Measurements from ENCODE around the gene CCDC127.
"Not testable (repeated sequence)": the region's sequence is repeated elsewhere in the genome, so short reads cannot be mapped to it uniquely, and the experiment has no call there.

The CCDC127 gene

DNA sequence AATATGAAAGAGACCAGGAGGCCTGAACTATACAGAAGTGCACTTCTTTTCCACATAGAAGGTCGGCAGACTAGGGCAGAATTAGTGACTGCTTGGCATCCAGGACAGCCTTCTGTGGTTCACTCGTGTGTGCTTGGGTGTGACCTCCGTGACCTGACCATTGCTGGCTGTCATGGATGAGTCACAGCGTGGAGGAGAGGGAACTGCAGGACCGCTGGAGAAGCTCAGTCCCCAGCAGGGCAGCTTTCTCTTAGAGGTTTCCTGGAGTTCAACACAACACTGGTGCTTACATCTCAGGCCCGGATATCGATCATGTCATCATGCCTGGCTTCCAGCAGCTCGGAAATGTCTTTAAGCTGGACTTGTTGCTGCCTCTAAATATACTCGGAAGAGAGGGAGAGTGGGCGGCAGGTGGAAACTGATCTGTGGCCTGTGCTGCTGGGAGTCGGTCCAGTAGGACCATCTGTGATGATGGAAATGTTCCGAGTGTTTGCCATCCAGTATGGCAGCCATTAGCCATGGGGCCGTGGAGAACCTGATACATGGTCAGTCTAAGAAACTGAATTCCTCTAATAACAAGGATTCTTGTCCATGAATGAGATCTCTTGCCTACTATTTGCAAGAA lies 23.2 kb upstream of the CCDC127 start:
- H3K4me1 ChIP-seq (ENCODE audit: insufficient read depth, low read length); H3K27ac ChIP-seq (ENCODE audit: low read length); ATAC-seq (ENCODE audit: insufficient read depth, low read depth); H3K9me3 ChIP-seq (ENCODE audit: insufficient read depth, low read length, severe bottlenecking); H3K27me3 ChIP-seq (ENCODE audit: insufficient read depth, low read length, poor library complexity); H3K79me2 ChIP-seq (ENCODE audit: insufficient read depth, low read length); H3K4me2 ChIP-seq (ENCODE audit: insufficient read depth, low read length); H2AFZ ChIP-seq (ENCODE audit: low read depth, low read length); H4K20me1 ChIP-seq (ENCODE audit: insufficient read depth, low read length); DNase-seq; H3K4me3 ChIP-seq (ENCODE audit: low read depth in 1 of 2, low read length in 2 of 2); H3K9ac ChIP-seq (ENCODE audit: low read depth, low read length): not testable (repeated sequence)
- H3K36me3 ChIP-seq (ENCODE audit: insufficient read depth, low read length) = peaks cover 71% of the 10 kb centered on the region

DNA sequence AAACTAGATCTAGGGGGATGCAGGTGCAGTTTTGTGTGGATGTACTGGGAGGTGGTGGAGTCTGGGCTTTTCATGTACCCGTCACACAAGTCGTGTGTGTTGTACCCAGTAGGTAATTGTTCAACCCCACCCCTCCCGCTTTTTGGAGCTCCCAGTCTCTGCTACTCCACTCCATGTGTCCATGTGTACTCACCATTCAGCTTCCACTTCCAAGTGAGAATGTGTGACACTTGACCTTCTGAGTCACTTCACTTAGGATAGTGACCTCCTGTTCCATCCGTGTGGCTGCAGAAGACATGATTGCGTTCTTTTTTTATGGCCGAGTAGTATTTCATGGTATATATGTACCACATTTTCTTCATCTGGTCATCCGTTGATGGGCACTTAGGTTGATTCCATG lies 22.6 kb upstream of the CCDC127 start:
- not testable (repeated sequence) for H3K27me3 ChIP-seq (ENCODE audit: insufficient read depth, low read length, poor library complexity); H3K4me1 ChIP-seq (ENCODE audit: insufficient read depth, low read length); H3K4me3 ChIP-seq (ENCODE audit: low read depth in 1 of 2, low read length in 2 of 2); DNase-seq; H3K9ac ChIP-seq (ENCODE audit: low read depth, low read length); H3K27ac ChIP-seq (ENCODE audit: low read length); H4K20me1 ChIP-seq (ENCODE audit: insufficient read depth, low read length); H3K9me3 ChIP-seq (ENCODE audit: insufficient read depth, low read length, severe bottlenecking); H3K79me2 ChIP-seq (ENCODE audit: insufficient read depth, low read length); H2AFZ ChIP-seq (ENCODE audit: low read depth, low read length); H3K4me2 ChIP-seq (ENCODE audit: insufficient read depth, low read length); ATAC-seq (ENCODE audit: insufficient read depth, low read depth)
- H3K36me3 ChIP-seq (ENCODE audit: insufficient read depth, low read length) = peaks cover 71% of the 10 kb centered on the region

DNA sequence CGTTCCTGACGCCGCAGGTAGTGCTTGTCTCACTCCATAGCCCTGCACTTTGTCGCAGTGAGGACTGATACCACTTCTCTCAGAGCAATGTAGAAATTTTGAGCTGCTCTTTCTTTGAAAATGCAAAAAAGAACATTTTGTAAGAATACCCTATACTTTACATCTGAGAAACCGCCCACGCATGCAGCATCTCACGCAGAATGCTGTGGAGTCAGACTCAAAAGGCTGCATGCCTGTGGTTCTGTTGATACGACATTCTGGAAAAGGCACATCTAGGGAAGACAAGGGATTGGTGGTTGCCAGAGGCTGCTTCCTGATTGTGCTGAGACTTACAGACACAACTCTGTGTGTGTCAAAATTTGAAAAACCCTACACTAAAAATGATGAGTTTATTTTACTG lies 20.0 kb upstream of the CCDC127 start:
- not testable (repeated sequence) for H4K20me1 ChIP-seq (ENCODE audit: insufficient read depth, low read length); H3K4me2 ChIP-seq (ENCODE audit: insufficient read depth, low read length); H3K9me3 ChIP-seq (ENCODE audit: insufficient read depth, low read length, severe bottlenecking); ATAC-seq (ENCODE audit: insufficient read depth, low read depth); H3K27me3 ChIP-seq (ENCODE audit: insufficient read depth, low read length, poor library complexity); H3K4me3 ChIP-seq (ENCODE audit: low read depth in 1 of 2, low read length in 2 of 2); H3K9ac ChIP-seq (ENCODE audit: low read depth, low read length); H3K79me2 ChIP-seq (ENCODE audit: insufficient read depth, low read length); H3K4me1 ChIP-seq (ENCODE audit: insufficient read depth, low read length); H2AFZ ChIP-seq (ENCODE audit: low read depth, low read length); DNase-seq; H3K27ac ChIP-seq (ENCODE audit: low read length)
- H3K36me3 ChIP-seq (ENCODE audit: insufficient read depth, low read length) = peaks cover 83% of the 10 kb centered on the region

DNA sequence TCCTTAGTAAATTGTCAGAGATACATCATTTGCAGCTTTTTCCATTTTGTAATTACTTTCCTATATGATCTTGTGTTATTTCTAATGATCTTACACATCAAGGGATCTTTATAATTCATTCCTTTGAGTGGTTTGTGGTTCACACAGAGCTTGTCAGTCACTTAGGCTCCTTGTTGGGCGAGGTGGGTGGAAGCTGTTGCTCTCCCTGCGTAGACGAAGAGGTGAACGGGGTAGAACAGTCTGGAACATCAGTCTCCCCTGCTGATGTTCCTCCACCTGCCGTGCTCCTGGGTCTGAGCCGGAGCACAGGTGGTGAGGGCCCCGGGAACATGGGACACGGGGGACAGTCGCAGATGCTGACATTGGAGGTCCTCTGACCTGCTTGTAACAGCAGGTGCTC lies 17.6 kb upstream of the CCDC127 start:
- not testable (repeated sequence) for H2AFZ ChIP-seq (ENCODE audit: low read depth, low read length)

DNA sequence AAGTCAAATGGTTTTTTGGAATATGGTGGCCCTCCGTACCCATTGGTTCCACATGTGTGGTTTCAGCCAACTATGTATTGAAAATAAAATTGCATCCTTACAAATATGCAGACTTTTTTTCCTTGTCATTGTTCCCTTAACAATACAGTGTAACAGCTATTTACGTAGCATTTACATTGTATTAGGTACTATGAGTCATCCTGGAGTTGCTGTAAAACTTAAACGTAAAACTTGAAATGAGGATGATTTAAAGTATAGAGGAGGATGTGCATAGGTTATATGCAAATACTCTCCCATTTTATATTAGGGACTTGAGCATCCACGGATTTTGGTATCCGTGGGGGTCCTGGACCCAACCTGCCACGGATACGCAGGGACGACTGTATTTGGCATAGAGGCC lies 16.5 kb upstream of the CCDC127 start:
- no peak for DNase-seq
- TF ChIP-seq EZH2 (IDR thresholded peaks at IDR 0.05; ENCODE audit: borderline replicate concordance, low read depth, low read length, severe bottlenecking) = no peak
- no peak for ATAC-seq (ENCODE audit: insufficient read depth, low read depth)
- Histone ChIP-seq H3K27me3 (ENCODE audit: insufficient read depth, low read length, poor library complexity) (no peaks in the 10 kb centered on the region), H3K4me3 (ENCODE audit: low read depth in 1 of 2, low read length in 2 of 2) (no peak overlapping the region), H3K27ac (ENCODE audit: low read length) (no peak overlapping the region), H3K4me1 (ENCODE audit: insufficient read depth, low read length) (no peaks in the 10 kb centered on the region), H3K79me2 (ENCODE audit: insufficient read depth, low read length) (no peaks in the 10 kb centered on the region), H3K36me3 (ENCODE audit: insufficient read depth, low read length) (peaks cover 84% of the 10 kb centered on the region), H4K20me1 (ENCODE audit: insufficient read depth, low read length) (no peaks in the 10 kb centered on the region; the same call in 1 of the 2 replicates), H3K9ac (ENCODE audit: low read depth, low read length) (no peak overlapping the region), H3K4me2 (ENCODE audit: insufficient read depth, low read length) (no peak overlapping the region), H3K9me3 (ENCODE audit: insufficient read depth, low read length, severe bottlenecking) (no peaks in the 10 kb centered on the region), H2AFZ (ENCODE audit: low read depth, low read length) (no peak overlapping the region)

More for the DNA sequence above, 17.6 kb upstream of the CCDC127 start:
- not testable (repeated sequence) for H3K9ac ChIP-seq (ENCODE audit: low read depth, low read length); H3K4me2 ChIP-seq (ENCODE audit: insufficient read depth, low read length); DNase-seq; H3K4me3 ChIP-seq (ENCODE audit: low read depth in 1 of 2, low read length in 2 of 2); H4K20me1 ChIP-seq (ENCODE audit: insufficient read depth, low read length); ATAC-seq (ENCODE audit: insufficient read depth, low read depth); H3K4me1 ChIP-seq (ENCODE audit: insufficient read depth, low read length); H3K9me3 ChIP-seq (ENCODE audit: insufficient read depth, low read length, severe bottlenecking); H3K27ac ChIP-seq (ENCODE audit: low read length); H3K79me2 ChIP-seq (ENCODE audit: insufficient read depth, low read length); H3K27me3 ChIP-seq (ENCODE audit: insufficient read depth, low read length, poor library complexity)
- H3K36me3 ChIP-seq (ENCODE audit: insufficient read depth, low read length) = peaks cover 84% of the 10 kb centered on the region

DNA sequence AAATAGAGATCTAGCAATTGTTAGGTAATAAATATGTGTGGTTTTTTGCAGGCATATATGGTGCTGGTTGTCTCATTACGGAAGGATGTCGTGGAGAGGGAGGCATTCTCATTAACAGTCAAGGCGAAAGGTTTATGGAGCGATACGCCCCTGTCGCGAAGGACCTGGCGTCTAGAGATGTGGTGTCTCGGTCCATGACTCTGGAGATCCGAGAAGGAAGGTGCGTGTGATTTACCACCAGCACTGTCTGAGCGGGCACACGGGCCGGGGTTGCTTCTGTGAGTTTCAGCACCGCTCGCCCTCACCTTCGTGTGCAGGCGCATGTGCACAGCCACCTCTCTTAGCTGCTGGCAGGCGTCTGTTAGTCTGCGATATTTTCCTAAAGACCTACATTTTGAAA lies 15.5 kb upstream of the CCDC127 start:
- not testable (repeated sequence) for H3K9ac ChIP-seq (ENCODE audit: low read depth, low read length); H3K27ac ChIP-seq (ENCODE audit: low read length); H3K4me3 ChIP-seq (ENCODE audit: low read depth in 1 of 2, low read length in 2 of 2); H3K79me2 ChIP-seq (ENCODE audit: insufficient read depth, low read length); H3K4me1 ChIP-seq (ENCODE audit: insufficient read depth, low read length); H4K20me1 ChIP-seq (ENCODE audit: insufficient read depth, low read length); H2AFZ ChIP-seq (ENCODE audit: low read depth, low read length); DNase-seq; H3K27me3 ChIP-seq (ENCODE audit: insufficient read depth, low read length, poor library complexity); H3K4me2 ChIP-seq (ENCODE audit: insufficient read depth, low read length); ATAC-seq (ENCODE audit: insufficient read depth, low read depth); H3K9me3 ChIP-seq (ENCODE audit: insufficient read depth, low read length, severe bottlenecking)
- peaks cover 87% of the 10 kb centered on the region for H3K36me3 ChIP-seq (ENCODE audit: insufficient read depth, low read length)
